ENCODE data around the gene CD36. TPM values are rescaled to one million over a fixed set of nuclear protein-coding genes. Genes with fewer than 3 reads are reported as not detected.

CD36 gene
- total RNA-seq, 1 experiment from 2014 or later, result 0.39 TPM

DNA sequence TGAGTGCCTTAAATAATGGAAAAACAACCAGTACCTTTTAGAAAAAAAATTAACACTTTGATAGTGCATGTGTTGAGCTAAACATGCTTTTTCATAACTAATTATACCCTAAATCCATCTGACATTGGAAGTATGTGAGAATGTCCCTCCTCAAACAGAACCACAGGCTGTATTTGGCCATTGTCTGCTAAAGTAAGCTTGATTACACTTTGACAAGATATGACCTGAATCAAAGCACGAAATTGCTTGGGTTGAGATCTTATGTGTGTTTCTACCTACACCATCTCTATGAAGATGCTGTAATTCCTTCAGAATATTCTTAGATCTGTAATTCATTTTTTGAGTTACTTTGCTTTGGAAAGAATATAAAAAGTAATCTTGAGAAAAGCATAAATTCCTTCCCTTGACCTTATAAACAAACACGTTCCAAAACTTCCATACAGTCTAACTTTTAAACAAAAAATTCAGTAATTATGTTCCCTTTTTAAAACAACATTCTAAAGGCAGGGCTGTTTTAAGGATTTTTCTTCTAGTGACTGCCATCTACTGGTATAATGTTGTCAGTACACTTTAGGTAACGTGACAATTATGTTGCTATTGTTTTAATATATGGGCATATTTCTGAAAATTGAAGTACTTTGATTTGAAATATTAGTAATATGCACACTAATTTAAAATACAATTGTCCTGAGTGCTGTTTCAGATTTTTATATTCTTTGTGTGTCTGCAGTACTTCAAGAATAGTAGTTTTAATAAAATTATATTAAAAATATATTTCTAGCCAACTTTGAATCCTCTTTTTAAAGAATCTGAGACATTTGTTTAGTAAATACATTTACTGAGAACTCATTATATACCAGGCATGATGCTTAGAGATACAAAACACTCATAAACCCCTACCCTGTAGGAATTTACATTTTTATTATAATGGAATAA is 20.9 kb downstream of the CD36 start:
- H3K27ac ChIP-seq (ENCODE audit: low read depth, low read length, poor library complexity, severe bottlenecking), result no peak overlapping the region
- no TSS peak for BruUV-seq (replicated peaks)
- H3K4me1 ChIP-seq (ENCODE audit: insufficient read depth, low read length, poor library complexity, severe bottlenecking), result no peaks in the 10 kb centered on the region
- intact Hi-C loops (cut with micrococcal nuclease; ENCODE audit: unreplicated experiment), result loop anchor here (2.0 to 5.0 kb wide), 2 partner anchors 231 to 592 kb away; no protein-coding TSS in a partner anchor
- TF ChIP-seq, protein P1, sequence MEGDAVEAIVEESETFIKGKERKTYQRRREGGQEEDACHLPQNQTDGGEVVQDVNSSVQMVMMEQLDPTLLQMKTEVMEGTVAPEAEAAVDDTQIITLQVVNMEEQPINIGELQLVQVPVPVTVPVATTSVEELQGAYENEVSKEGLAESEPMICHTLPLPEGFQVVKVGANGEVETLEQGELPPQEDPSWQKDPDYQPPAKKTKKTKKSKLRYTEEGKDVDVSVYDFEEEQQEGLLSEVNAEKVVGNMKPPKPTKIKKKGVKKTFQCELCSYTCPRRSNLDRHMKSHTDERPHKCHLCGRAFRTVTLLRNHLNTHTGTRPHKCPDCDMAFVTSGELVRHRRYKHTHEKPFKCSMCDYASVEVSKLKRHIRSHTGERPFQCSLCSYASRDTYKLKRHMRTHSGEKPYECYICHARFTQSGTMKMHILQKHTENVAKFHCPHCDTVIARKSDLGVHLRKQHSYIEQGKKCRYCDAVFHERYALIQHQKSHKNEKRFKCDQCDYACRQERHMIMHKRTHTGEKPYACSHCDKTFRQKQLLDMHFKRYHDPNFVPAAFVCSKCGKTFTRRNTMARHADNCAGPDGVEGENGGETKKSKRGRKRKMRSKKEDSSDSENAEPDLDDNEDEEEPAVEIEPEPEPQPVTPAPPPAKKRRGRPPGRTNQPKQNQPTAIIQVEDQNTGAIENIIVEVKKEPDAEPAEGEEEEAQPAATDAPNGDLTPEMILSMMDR (conservative IDR thresholded peaks at IDR 0.05; ENCODE audit: low read depth, low read length), result peak; percentile 78
- TF ChIP-seq EZH2 (IDR thresholded peaks at IDR 0.05; ENCODE audit: borderline replicate concordance, low read depth, low read length, poor library complexity, severe bottlenecking), result no peak
- H3K4me3 ChIP-seq (ENCODE audit: low read depth, low read length, poor library complexity, severe bottlenecking), result no peak overlapping the region
- no peaks in the 10 kb centered on the region for H3K9me3 ChIP-seq (ENCODE audit: low read depth, low read length, poor library complexity, severe bottlenecking)
- peak; percentile 45 for DNase-seq (ENCODE audit: low spot score)
- H3K27me3 ChIP-seq (replicated peaks; ENCODE audit: insufficient read depth, low read depth, low read length, poor library complexity), result no peaks in the 10 kb centered on the region
- POLR2A ChIA-PET (ENCODE audit: low non-redundant PET), result no interaction called here
- no peaks in the 10 kb centered on the region for H3K36me3 ChIP-seq (ENCODE audit: insufficient read depth, low read length, poor library complexity, severe bottlenecking)
- CTCF ChIA-PET, result interaction anchor here (1.1 to 1.4 kb wide), 2 partner anchors 231 to 811 kb away, joined by 4 to 5 read pairs; no protein-coding TSS in a partner anchor

DNA sequence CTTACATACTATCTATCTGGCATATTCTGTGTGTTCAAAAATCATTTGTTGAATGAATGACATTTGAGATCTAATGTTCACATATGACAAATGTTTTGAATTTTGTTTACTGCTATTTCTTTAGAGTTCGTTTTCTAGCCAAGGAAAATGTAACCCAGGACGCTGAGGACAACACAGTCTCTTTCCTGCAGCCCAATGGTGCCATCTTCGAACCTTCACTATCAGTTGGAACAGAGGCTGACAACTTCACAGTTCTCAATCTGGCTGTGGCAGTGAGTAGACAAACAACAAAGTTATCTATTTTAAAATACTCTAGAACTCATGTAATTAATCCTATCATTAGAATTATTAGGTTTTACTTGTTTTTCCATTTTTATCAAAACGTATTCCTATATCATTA is 22.5 kb downstream of the CD36 start:
- H3K27ac ChIP-seq (ENCODE audit: low read depth, low read length, poor library complexity, severe bottlenecking), result no peak overlapping the region
- CTCF ChIA-PET, result no interaction called here

DNA sequence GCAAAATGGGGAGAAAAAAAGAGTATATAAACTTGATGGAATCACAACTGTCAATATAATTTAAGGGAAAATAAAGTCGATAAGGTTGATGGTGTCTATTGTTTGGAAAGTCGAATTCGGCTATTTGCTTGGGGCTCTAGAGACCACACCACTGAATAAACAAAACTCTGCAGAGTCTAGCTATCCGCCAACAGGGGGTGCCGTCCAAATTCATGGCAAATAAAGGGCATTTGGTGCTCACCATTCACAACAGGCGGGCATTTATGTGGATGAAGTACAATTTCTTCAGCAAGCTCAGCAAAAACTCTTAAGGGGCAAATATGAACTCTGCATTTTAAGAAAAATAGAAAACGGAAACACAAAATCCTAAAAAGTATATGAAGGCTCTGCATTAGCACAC is 23.3 kb downstream of the CD36 start:
- POLR2A ChIA-PET (ENCODE audit: low non-redundant PET), result no interaction called here
- CTCF ChIA-PET, result interaction anchor here (0.8 kb wide), 1 partner anchor 807 kb away, joined by 5 read pairs; no protein-coding TSS in a partner anchor
- Histone ChIP-seq H3K4me1 (ENCODE audit: insufficient read depth, low read length, poor library complexity, severe bottlenecking) (no peaks in the 10 kb centered on the region), H3K36me3 (ENCODE audit: insufficient read depth, low read length, poor library complexity, severe bottlenecking) (no peaks in the 10 kb centered on the region), H3K27me3 (replicated peaks; ENCODE audit: insufficient read depth, low read depth, low read length, poor library complexity) (no peaks in the 10 kb centered on the region), H3K4me3 (ENCODE audit: low read depth, low read length, poor library complexity, severe bottlenecking) (no peak overlapping the region), H3K27ac (ENCODE audit: low read depth, low read length, poor library complexity, severe bottlenecking) (no peak overlapping the region), H3K9me3 (ENCODE audit: low read depth, low read length, poor library complexity, severe bottlenecking) (no peaks in the 10 kb centered on the region)
- intact Hi-C loops (cut with micrococcal nuclease; ENCODE audit: unreplicated experiment), result no loop called here
- DNase-seq (ENCODE audit: low spot score), result peak; percentile 14
- no TSS peak for BruUV-seq (replicated peaks)
- TF ChIP-seq EZH2 (IDR thresholded peaks at IDR 0.05; ENCODE audit: borderline replicate concordance, low read depth, low read length, poor library complexity, severe bottlenecking), result no peak
- TF ChIP-seq, protein P1 (conservative IDR thresholded peaks at IDR 0.05; ENCODE audit: low read depth, low read length), result peak; percentile 51

More for the DNA sequence above, 22.5 kb downstream of the CD36 start:
- POLR2A ChIA-PET (ENCODE audit: low non-redundant PET), result no interaction called here
- H3K36me3 ChIP-seq (ENCODE audit: insufficient read depth, low read length, poor library complexity, severe bottlenecking), result no peaks in the 10 kb centered on the region
- no peak overlapping the region for H3K4me3 ChIP-seq (ENCODE audit: low read depth, low read length, poor library complexity, severe bottlenecking)
- no peaks in the 10 kb centered on the region for H3K9me3 ChIP-seq (ENCODE audit: low read depth, low read length, poor library complexity, severe bottlenecking)
- H3K27me3 ChIP-seq (replicated peaks; ENCODE audit: insufficient read depth, low read depth, low read length, poor library complexity), result no peaks in the 10 kb centered on the region
- H3K4me1 ChIP-seq (ENCODE audit: insufficient read depth, low read length, poor library complexity, severe bottlenecking), result no peaks in the 10 kb centered on the region
- intact Hi-C loops (cut with micrococcal nuclease; ENCODE audit: unreplicated experiment), result no loop called here
- BruUV-seq (replicated peaks), result no TSS peak
- TF ChIP-seq, protein P1 (conservative IDR thresholded peaks at IDR 0.05; ENCODE audit: low read depth, low read length), result no peak
- TF ChIP-seq EZH2 (IDR thresholded peaks at IDR 0.05; ENCODE audit: borderline replicate concordance, low read depth, low read length, poor library complexity, severe bottlenecking), result no peak
- no peak for DNase-seq (ENCODE audit: low spot score)
